SK-N-SH treated with all-trans-retinoic acid at 6 μM for 48 hours (cell line): Measurements from ENCODE around the gene HPN.

Source experiments
- ATAC-seq: fragments of 200-7000 bp; cut with Tn5 transposase; 3 replicates; pipeline ENCODE4 v1.9.1; 2020; ENCODE audit warnings: mild to moderate bottlenecking, moderate library complexity
- ARNTL ChIP-seq: fragments of 450-650 bp; formaldehyde crosslinking; IDR thresholded peaks from 2 replicates; pipeline ENCODE4 v1.5.0; 2020; ENCODE audit warnings: low read depth, mild to moderate bottlenecking, moderate library complexity, borderline replicate concordance
- BACH2 ChIP-seq: fragments of 250-450 bp; sonication (Bioruptor Pico); IDR thresholded peaks from 2 replicates; pipeline ENCODE4 v1.9.0; 2021; ENCODE audit warnings: mild to moderate bottlenecking, borderline replicate concordance
- CSDC2 ChIP-seq: fragments of 250-450 bp; sonication (Bioruptor Pico); IDR thresholded peaks from 2 replicates; pipeline ENCODE4 v1.5.0; 2020; ENCODE audit warnings: mild to moderate bottlenecking, moderate library complexity
- GLIS3 ChIP-seq: fragments of 250-450 bp; sonication (Bioruptor Pico); IDR thresholded peaks from 2 replicates; pipeline ENCODE4 v1.5.0; 2020; ENCODE audit warnings: mild to moderate bottlenecking, moderate library complexity
- ISL1 ChIP-seq: fragments of 250-450 bp; sonication (Bioruptor Pico); IDR thresholded peaks from 2 replicates; pipeline ENCODE4 v2.1.2; 2022; ENCODE audit warnings: mild to moderate bottlenecking, moderate library complexity
- OSR1 ChIP-seq: fragments of 250-450 bp; sonication (Bioruptor Pico); IDR thresholded peaks from 2 replicates; pipeline ENCODE4 v1.8.0; 2022; ENCODE audit warnings: moderate library complexity, mild to moderate bottlenecking, inconsistent platforms
- PPARA ChIP-seq: fragments of 250-450 bp; sonication (Bioruptor Pico); IDR thresholded peaks from 2 replicates; pipeline ENCODE4 v1.5.0; 2020; ENCODE audit warnings: mild to moderate bottlenecking, borderline replicate concordance
- RARB ChIP-seq: fragments of 250-450 bp; sonication (Bioruptor Pico); IDR thresholded peaks from 2 replicates; pipeline ENCODE4 v1.8.0; 2021; ENCODE audit warnings: mild to moderate bottlenecking, moderate library complexity
- SNAI2 ChIP-seq: fragments of 250-450 bp; sonication (Bioruptor Pico); IDR thresholded peaks from 2 replicates; pipeline ENCODE4 v1.5.0; 2020; ENCODE audit warnings: mild to moderate bottlenecking, moderate library complexity
- TOX ChIP-seq: fragments of 250-450 bp; sonication (Bioruptor Pico); IDR thresholded peaks from 2 replicates; pipeline ENCODE4 v1.8.0; 2021; ENCODE audit warnings: mild to moderate bottlenecking, moderate library complexity, borderline replicate concordance
- ZFP3 ChIP-seq: fragments of 250-450 bp; sonication (Bioruptor Pico); IDR thresholded peaks from 2 replicates; pipeline ENCODE4 v1.5.0; 2020; ENCODE audit warnings: mild to moderate bottlenecking, moderate library complexity
- ZFP30 ChIP-seq: fragments of 450-650 bp; formaldehyde crosslinking; IDR thresholded peaks from 2 replicates; pipeline ENCODE4 v1.5.0; 2022; ENCODE audit warnings: mild to moderate bottlenecking, moderate library complexity
- ZNF565 ChIP-seq: fragments of 450-650 bp; formaldehyde crosslinking; conservative IDR thresholded peaks from 2 replicates; pipeline ENCODE4 v1.5.0; 2020; ENCODE audit warnings: low read depth, mild to moderate bottlenecking, moderate library complexity
- ZNF70 ChIP-seq: fragments of 450-650 bp; formaldehyde crosslinking; IDR thresholded peaks from 2 replicates; pipeline ENCODE4 v1.5.0; 2020; ENCODE audit warnings: mild to moderate bottlenecking, moderate library complexity
- ZNF8 ChIP-seq: fragments of 450-650 bp; formaldehyde crosslinking; IDR thresholded peaks from 2 replicates; pipeline ENCODE4 v1.5.0; 2020; ENCODE audit warnings: mild to moderate bottlenecking, moderate library complexity
- TF ChIP-seq, protein P1 (sequence below): fragments of 250-450 bp; sonication (Bioruptor Pico); IDR thresholded peaks from 2 replicates; pipeline ENCODE4 v1.8.0; 2021; ENCODE audit warnings: low read depth, mild to moderate bottlenecking, moderate library complexity, borderline replicate concordance
- TF ChIP-seq, protein P2 (sequence below): fragments of 250-450 bp; sonication (Bioruptor Pico); IDR thresholded peaks from 2 replicates; pipeline ENCODE4 v1.5.1; 2021; ENCODE audit warnings: mild to moderate bottlenecking, moderate library complexity
- TF ChIP-seq, protein P3 (sequence below): fragments of 250-450 bp; sonication (Bioruptor Pico); IDR thresholded peaks from 2 replicates; pipeline ENCODE4 v1.8.0; 2020; ENCODE audit warnings: mild to moderate bottlenecking, moderate library complexity, borderline replicate concordance
- TF ChIP-seq, protein P4 (sequence below): fragments of 250-450 bp; sonication (Bioruptor Pico); IDR thresholded peaks from 2 replicates; pipeline ENCODE4 v1.5.0; 2020; ENCODE audit warnings: mild to moderate bottlenecking, moderate library complexity

The HPN gene

GRCh38 chr19:35045667-35046300 is 4.3 kb downstream of the HPN start:
- ATAC-seq: peak; percentile 68

GRCh38 chr19:35046461-35046860 is 4.9 kb downstream of the HPN start:
- TF ChIP-seq ZNF565 (CRISPR knock-in tag) (no peak), RARB (CRISPR knock-in tag) (no peak)
- ATAC-seq: no peak

More at GRCh38 chr19:35045667-35046300, 4.3 kb downstream of the HPN start:
- TF ChIP-seq CSDC2 (CRISPR knock-in tag) (no peak), TOX (CRISPR knock-in tag) (no peak), GLIS3 (CRISPR knock-in tag) (no peak), ZNF70 (no peak), RARB (CRISPR knock-in tag) (no peak), OSR1 (no peak)
- TF ChIP-seq, protein P1, sequence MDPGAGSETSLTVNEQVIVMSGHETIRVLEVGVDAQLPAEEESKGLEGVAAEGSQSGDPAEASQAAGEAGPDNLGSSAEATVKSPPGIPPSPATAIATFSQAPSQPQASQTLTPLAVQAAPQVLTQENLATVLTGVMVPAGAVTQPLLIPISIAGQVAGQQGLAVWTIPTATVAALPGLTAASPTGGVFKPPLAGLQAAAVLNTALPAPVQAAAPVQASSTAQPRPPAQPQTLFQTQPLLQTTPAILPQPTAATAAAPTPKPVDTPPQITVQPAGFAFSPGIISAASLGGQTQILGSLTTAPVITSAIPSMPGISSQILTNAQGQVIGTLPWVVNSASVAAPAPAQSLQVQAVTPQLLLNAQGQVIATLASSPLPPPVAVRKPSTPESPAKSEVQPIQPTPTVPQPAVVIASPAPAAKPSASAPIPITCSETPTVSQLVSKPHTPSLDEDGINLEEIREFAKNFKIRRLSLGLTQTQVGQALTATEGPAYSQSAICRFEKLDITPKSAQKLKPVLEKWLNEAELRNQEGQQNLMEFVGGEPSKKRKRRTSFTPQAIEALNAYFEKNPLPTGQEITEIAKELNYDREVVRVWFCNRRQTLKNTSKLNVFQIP (CRISPR knock-in tag): no peak
- TF ChIP-seq, protein P2, sequence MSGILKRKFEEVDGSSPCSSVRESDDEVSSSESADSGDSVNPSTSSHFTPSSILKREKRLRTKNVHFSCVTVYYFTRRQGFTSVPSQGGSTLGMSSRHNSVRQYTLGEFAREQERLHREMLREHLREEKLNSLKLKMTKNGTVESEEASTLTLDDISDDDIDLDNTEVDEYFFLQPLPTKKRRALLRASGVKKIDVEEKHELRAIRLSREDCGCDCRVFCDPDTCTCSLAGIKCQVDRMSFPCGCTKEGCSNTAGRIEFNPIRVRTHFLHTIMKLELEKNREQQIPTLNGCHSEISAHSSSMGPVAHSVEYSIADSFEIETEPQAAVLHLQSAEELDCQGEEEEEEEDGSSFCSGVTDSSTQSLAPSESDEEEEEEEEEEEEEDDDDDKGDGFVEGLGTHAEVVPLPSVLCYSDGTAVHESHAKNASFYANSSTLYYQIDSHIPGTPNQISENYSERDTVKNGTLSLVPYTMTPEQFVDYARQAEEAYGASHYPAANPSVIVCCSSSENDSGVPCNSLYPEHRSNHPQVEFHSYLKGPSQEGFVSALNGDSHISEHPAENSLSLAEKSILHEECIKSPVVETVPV (CRISPR knock-in tag): no peak

- no peak for TF ChIP-seq BACH2 (CRISPR knock-in tag)
- no peak for TF ChIP-seq ZFP30 (CRISPR knock-in tag)
- no peak for TF ChIP-seq ZFP3 (CRISPR knock-in tag)
- TF ChIP-seq, protein P1 (CRISPR knock-in tag): no peak
- no peak for TF ChIP-seq SNAI2 (CRISPR knock-in tag)
- TF ChIP-seq PPARA (CRISPR knock-in tag): no peak
- TF ChIP-seq, protein P2 (CRISPR knock-in tag): no peak
- TF ChIP-seq, protein P3, sequence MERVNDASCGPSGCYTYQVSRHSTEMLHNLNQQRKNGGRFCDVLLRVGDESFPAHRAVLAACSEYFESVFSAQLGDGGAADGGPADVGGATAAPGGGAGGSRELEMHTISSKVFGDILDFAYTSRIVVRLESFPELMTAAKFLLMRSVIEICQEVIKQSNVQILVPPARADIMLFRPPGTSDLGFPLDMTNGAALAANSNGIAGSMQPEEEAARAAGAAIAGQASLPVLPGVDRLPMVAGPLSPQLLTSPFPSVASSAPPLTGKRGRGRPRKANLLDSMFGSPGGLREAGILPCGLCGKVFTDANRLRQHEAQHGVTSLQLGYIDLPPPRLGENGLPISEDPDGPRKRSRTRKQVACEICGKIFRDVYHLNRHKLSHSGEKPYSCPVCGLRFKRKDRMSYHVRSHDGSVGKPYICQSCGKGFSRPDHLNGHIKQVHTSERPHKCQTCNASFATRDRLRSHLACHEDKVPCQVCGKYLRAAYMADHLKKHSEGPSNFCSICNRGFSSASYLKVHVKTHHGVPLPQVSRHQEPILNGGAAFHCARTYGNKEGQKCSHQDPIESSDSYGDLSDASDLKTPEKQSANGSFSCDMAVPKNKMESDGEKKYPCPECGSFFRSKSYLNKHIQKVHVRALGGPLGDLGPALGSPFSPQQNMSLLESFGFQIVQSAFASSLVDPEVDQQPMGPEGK: no peak
- no peak for TF ChIP-seq ZNF8 (CRISPR knock-in tag)
- TF ChIP-seq, protein P4, sequence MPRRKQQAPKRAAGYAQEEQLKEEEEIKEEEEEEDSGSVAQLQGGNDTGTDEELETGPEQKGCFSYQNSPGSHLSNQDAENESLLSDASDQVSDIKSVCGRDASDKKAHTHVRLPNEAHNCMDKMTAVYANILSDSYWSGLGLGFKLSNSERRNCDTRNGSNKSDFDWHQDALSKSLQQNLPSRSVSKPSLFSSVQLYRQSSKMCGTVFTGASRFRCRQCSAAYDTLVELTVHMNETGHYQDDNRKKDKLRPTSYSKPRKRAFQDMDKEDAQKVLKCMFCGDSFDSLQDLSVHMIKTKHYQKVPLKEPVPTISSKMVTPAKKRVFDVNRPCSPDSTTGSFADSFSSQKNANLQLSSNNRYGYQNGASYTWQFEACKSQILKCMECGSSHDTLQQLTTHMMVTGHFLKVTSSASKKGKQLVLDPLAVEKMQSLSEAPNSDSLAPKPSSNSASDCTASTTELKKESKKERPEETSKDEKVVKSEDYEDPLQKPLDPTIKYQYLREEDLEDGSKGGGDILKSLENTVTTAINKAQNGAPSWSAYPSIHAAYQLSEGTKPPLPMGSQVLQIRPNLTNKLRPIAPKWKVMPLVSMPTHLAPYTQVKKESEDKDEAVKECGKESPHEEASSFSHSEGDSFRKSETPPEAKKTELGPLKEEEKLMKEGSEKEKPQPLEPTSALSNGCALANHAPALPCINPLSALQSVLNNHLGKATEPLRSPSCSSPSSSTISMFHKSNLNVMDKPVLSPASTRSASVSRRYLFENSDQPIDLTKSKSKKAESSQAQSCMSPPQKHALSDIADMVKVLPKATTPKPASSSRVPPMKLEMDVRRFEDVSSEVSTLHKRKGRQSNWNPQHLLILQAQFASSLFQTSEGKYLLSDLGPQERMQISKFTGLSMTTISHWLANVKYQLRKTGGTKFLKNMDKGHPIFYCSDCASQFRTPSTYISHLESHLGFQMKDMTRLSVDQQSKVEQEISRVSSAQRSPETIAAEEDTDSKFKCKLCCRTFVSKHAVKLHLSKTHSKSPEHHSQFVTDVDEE: no peak
- no peak for TF ChIP-seq ARNTL (CRISPR knock-in tag)
- TF ChIP-seq ZNF70: no peak
- no peak for TF ChIP-seq ISL1 (CRISPR knock-in tag)
- ATAC-seq: peak; percentile 35
Observed at GRCh38 chr19:35048911-35049411, 7.4 kb downstream of the HPN start.
